Adrenal gland (tissue), 5 donors: ENCODE results near the gene MYZAP.

Experiments used
- POLR2A ChIP-seq, 2 donors: fragments of 450-650 bp; IDR thresholded peaks; one replicate each; pipeline ENCODE4 v1.6.1; 2017; ENCODE audit warnings: antibody characterized with exemption in 2 of 2, mild to moderate bottlenecking in 2 of 2, moderate library complexity in 1 of 2
- TF ChIP-seq, protein P1 (sequence below), 6 experiments: fragments of 450-650 bp in 4 of 6; fragments of 200-600 bp in 2 of 6; sonication (generic) in 1 of 6; IDR thresholded peaks; 1 replicate in 5 of 6; 2 replicates in 1 of 6; pipeline versions ENCODE4 v1.5.1 to v1.8.0; 2016 to 2021; ENCODE audit warnings: antibody characterized with exemption in 6 of 6, mild to moderate bottlenecking in 2 of 6, moderate library complexity in 1 of 6
- donor health status: DM: no; HTN: no; CAD: no.

DNA sequence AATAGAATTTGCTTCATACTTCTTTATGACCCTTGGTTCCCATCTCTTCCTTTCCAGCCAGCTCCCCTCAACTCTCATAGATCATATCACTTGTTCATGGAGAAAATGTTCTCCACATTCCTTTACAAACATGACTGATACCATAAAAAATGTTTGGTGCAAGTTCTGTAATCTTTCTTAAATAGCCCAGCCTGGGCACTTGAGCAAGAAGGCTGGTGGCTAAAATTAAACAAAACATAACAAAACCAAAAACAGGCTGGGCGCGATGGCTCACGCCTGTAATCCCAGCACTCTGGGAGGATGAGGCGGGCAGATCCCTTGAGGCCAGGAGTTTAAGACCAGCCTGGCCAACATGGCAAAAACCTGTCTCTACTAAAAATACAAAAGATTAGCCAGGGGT lies 105.9 kb downstream of the MYZAP start:
- TF ChIP-seq, protein P1, sequence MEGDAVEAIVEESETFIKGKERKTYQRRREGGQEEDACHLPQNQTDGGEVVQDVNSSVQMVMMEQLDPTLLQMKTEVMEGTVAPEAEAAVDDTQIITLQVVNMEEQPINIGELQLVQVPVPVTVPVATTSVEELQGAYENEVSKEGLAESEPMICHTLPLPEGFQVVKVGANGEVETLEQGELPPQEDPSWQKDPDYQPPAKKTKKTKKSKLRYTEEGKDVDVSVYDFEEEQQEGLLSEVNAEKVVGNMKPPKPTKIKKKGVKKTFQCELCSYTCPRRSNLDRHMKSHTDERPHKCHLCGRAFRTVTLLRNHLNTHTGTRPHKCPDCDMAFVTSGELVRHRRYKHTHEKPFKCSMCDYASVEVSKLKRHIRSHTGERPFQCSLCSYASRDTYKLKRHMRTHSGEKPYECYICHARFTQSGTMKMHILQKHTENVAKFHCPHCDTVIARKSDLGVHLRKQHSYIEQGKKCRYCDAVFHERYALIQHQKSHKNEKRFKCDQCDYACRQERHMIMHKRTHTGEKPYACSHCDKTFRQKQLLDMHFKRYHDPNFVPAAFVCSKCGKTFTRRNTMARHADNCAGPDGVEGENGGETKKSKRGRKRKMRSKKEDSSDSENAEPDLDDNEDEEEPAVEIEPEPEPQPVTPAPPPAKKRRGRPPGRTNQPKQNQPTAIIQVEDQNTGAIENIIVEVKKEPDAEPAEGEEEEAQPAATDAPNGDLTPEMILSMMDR (IDR thresholded peaks at IDR 0.05), result no peak
- TF ChIP-seq POLR2A (IDR thresholded peaks at IDR 0.05), result no peak
